H1 (cell line): ENCODE results near the gene GCK. TPM values are rescaled to one million over a fixed set of nuclear protein-coding genes. Genes with fewer than 3 reads are reported as not detected.

ENCODE experiments used
- GTF2F1 ChIP-seq: IDR thresholded peaks from 2 replicates; pipeline ENCODE4 v1.6.1; 2012; ENCODE audit warnings: low read depth, low read length, improper control_type of control experiment, borderline replicate concordance
- POU5F1 ChIP-seq: IDR thresholded peaks from 2 replicates; pipeline ENCODE4 v1.6.1; 2011; ENCODE audit warnings: low read depth, mild to moderate bottlenecking, low read length, moderate library complexity
- SIRT6 ChIP-seq: IDR thresholded peaks from one replicate; pipeline ENCODE4 v1.7.1; 2012; ENCODE audit warnings: low read length, inconsistent platforms
- polyA plus RNA-seq, 7 experiments: library from polyadenylated mRNA; depleted of rRNA in 3 of 7; stranded (reverse) in 5 of 7; unstranded in 2 of 7; fragments of >200 nt in 5 of 7; fragments of 200-250 nt in 2 of 7; gene quantifications; 1 replicate in 5 of 7; 2 replicates in 1 of 7; 4 replicates in 1 of 7; pipeline versions ENCODE4 v1.2.1 to v1.2.3, GENCODE V29; 2011 to 2013; ENCODE audit warnings: missing spikeins in 2 of 7, mixed read lengths in 2 of 7
- total RNA-seq: library from RNA; stranded (reverse); fragmentation: NEBNext Ultra II Directional; extraction: Animal tissue kit (Norgen Biotek cat#: 25700); gene quantifications from 2 replicates; pipeline ENCODE4 v1.2.1, GENCODE V29; 2021
- TF ChIP-seq, protein P1 (sequence below): fragments of 300-600 bp; sonication (generic); IDR thresholded peaks from 2 replicates; pipeline ENCODE4 v1.7.1; 2012; ENCODE audit warnings: low read length, moderate library complexity, mild to moderate bottlenecking, inconsistent platforms; ENCODE audit not compliant: insufficient replicate concordance

Gene GCK
- total and polyA plus RNA-seq, 2 of the 8 experiments (the other 6 are each of a cell fraction or from before 2014, with no cell fraction given): 2.4 to 4.9 TPM

DNA sequence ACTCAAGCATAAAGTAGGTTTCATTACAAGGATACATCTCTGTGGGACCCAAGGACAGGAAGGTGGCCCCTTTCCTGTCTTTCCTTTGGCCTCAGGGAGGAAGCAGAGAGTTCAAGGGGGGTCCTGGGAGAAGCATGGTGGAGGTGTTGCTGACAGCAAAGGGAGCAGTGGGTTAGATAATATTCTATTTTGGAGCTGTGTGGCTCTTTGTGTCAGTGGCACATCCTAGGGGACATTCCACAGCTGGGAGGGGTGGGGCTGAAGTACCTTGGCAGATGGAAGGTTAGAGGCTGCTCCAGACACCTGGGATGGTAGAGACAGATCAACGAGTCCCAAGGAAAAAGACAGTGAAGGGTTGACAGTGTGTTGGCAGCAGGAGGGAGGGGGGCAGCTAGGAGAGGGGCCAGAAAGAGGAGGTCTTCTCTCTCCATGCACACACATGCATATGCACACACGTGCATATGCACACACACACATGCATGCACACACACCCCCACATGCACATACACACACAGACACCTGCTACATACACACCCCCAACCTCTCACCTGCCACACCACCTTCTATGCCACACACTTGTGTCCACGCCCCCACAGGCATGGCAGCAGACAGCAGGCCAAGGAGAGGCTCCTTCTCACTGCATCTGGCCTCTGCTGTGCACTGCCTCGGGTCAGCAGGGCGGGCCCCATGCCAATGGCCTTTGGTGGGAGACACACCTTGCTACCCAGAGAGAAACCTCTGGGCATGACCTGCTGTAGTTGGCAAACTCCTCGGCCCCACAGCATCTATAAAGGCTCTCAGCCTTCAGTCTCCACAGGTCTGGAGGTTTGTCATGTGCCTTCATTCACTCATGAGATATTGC, 60.3 kb downstream of the GCK start (continued):
- TF ChIP-seq, protein P1, sequence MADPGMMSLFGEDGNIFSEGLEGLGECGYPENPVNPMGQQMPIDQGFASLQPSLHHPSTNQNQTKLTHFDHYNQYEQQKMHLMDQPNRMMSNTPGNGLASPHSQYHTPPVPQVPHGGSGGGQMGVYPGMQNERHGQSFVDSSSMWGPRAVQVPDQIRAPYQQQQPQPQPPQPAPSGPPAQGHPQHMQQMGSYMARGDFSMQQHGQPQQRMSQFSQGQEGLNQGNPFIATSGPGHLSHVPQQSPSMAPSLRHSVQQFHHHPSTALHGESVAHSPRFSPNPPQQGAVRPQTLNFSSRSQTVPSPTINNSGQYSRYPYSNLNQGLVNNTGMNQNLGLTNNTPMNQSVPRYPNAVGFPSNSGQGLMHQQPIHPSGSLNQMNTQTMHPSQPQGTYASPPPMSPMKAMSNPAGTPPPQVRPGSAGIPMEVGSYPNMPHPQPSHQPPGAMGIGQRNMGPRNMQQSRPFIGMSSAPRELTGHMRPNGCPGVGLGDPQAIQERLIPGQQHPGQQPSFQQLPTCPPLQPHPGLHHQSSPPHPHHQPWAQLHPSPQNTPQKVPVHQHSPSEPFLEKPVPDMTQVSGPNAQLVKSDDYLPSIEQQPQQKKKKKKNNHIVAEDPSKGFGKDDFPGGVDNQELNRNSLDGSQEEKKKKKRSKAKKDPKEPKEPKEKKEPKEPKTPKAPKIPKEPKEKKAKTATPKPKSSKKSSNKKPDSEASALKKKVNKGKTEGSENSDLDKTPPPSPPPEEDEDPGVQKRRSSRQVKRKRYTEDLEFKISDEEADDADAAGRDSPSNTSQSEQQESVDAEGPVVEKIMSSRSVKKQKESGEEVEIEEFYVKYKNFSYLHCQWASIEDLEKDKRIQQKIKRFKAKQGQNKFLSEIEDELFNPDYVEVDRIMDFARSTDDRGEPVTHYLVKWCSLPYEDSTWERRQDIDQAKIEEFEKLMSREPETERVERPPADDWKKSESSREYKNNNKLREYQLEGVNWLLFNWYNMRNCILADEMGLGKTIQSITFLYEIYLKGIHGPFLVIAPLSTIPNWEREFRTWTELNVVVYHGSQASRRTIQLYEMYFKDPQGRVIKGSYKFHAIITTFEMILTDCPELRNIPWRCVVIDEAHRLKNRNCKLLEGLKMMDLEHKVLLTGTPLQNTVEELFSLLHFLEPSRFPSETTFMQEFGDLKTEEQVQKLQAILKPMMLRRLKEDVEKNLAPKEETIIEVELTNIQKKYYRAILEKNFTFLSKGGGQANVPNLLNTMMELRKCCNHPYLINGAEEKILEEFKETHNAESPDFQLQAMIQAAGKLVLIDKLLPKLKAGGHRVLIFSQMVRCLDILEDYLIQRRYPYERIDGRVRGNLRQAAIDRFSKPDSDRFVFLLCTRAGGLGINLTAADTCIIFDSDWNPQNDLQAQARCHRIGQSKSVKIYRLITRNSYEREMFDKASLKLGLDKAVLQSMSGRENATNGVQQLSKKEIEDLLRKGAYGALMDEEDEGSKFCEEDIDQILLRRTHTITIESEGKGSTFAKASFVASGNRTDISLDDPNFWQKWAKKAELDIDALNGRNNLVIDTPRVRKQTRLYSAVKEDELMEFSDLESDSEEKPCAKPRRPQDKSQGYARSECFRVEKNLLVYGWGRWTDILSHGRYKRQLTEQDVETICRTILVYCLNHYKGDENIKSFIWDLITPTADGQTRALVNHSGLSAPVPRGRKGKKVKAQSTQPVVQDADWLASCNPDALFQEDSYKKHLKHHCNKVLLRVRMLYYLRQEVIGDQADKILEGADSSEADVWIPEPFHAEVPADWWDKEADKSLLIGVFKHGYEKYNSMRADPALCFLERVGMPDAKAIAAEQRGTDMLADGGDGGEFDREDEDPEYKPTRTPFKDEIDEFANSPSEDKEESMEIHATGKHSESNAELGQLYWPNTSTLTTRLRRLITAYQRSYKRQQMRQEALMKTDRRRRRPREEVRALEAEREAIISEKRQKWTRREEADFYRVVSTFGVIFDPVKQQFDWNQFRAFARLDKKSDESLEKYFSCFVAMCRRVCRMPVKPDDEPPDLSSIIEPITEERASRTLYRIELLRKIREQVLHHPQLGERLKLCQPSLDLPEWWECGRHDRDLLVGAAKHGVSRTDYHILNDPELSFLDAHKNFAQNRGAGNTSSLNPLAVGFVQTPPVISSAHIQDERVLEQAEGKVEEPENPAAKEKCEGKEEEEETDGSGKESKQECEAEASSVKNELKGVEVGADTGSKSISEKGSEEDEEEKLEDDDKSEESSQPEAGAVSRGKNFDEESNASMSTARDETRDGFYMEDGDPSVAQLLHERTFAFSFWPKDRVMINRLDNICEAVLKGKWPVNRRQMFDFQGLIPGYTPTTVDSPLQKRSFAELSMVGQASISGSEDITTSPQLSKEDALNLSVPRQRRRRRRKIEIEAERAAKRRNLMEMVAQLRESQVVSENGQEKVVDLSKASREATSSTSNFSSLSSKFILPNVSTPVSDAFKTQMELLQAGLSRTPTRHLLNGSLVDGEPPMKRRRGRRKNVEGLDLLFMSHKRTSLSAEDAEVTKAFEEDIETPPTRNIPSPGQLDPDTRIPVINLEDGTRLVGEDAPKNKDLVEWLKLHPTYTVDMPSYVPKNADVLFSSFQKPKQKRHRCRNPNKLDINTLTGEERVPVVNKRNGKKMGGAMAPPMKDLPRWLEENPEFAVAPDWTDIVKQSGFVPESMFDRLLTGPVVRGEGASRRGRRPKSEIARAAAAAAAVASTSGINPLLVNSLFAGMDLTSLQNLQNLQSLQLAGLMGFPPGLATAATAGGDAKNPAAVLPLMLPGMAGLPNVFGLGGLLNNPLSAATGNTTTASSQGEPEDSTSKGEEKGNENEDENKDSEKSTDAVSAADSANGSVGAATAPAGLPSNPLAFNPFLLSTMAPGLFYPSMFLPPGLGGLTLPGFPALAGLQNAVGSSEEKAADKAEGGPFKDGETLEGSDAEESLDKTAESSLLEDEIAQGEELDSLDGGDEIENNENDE: no peak
- TF ChIP-seq POU5F1: no peak
- no peak for TF ChIP-seq GTF2F1
- no peak for TF ChIP-seq SIRT6
